DND-41 (cell line): ENCODE measurements around the gene ZAR1.

Source experiments
- ATAC-seq: fragments of 200-7000 bp; cut with Tn5 transposase; 3 replicates; pipeline ENCODE4 v1.9.1; 2021; ENCODE audit warnings: low read depth; ENCODE audit not compliant: insufficient read depth
- DNase-seq: peaks from one replicate; pipeline ENCODE4 v3.0.0-alpha.2; 2020
- H2AFZ ChIP-seq: 2 replicates; pipeline ENCODE4 v1.6.0; 2012; ENCODE audit warnings: low read depth, low read length
- H3K27ac ChIP-seq: 2 replicates; pipeline ENCODE4 v1.5.1; 2012; ENCODE audit warnings: low read length, inconsistent platforms
- H3K27me3 ChIP-seq: fragments of 200-600 bp; sonication (generic); 2 replicates; pipeline ENCODE4 v1.6.0; 2012; ENCODE audit warnings: low read length, mild to moderate bottlenecking, inconsistent platforms; ENCODE audit not compliant: insufficient read depth, poor library complexity
- H3K36me3 ChIP-seq: 2 replicates; pipeline ENCODE4 v1.5.1; 2012; ENCODE audit warnings: low read length, inconsistent platforms; ENCODE audit not compliant: insufficient read depth
- H3K4me1 ChIP-seq: 2 replicates; pipeline ENCODE4 v1.5.1; 2012; ENCODE audit warnings: mild to moderate bottlenecking, low read length; ENCODE audit not compliant: insufficient read depth
- H3K4me2 ChIP-seq: 2 replicates; pipeline ENCODE4 v1.6.0; 2012; ENCODE audit warnings: mild to moderate bottlenecking, moderate library complexity, low read length, inconsistent platforms; ENCODE audit not compliant: insufficient read depth
- H3K4me3 ChIP-seq, 2 experiments: fragments of 200-600 bp in 1 of 2; shearing (Covaris generic) in 1 of 2; 2 replicates each; pipeline ENCODE4 v1.5.1; 2012 to 2016; ENCODE audit warnings: inconsistent platforms in 2 of 2, low read length in 2 of 2, mild to moderate bottlenecking in 2 of 2, low read depth in 1 of 2, moderate library complexity in 1 of 2
- H3K79me2 ChIP-seq: 2 replicates; pipeline ENCODE4 v1.6.0; 2012; ENCODE audit warnings: low read length, inconsistent platforms; ENCODE audit not compliant: insufficient read depth
- H3K9ac ChIP-seq: 2 replicates; pipeline ENCODE4 v1.6.0; 2012; ENCODE audit warnings: low read depth, mild to moderate bottlenecking, inconsistent platforms, low read length, moderate library complexity
- H3K9me3 ChIP-seq: 2 replicates; pipeline ENCODE4 v1.5.1; 2012; ENCODE audit warnings: low read length, moderate library complexity, mild to moderate bottlenecking, inconsistent platforms; ENCODE audit not compliant: insufficient read depth, severe bottlenecking
- H4K20me1 ChIP-seq: 2 replicates; pipeline ENCODE4 v1.6.0; 2012; ENCODE audit warnings: low read length; ENCODE audit not compliant: insufficient read depth
- CTCF ChIP-seq: IDR thresholded peaks from 2 replicates; pipeline ENCODE4 v1.5.1; 2012; ENCODE audit warnings: borderline replicate concordance, low read length, moderate library complexity, mild to moderate bottlenecking; ENCODE audit not compliant: poor library complexity, severe bottlenecking; ENCODE audit errors: extremely low read depth
- EZH2 ChIP-seq: IDR thresholded peaks from 3 replicates; pipeline ENCODE4 v1.6.1; 2012; ENCODE audit warnings: borderline replicate concordance, low read depth, mild to moderate bottlenecking, moderate library complexity, low read length, inconsistent platforms; ENCODE audit not compliant: severe bottlenecking

ZAR1 gene

DNA sequence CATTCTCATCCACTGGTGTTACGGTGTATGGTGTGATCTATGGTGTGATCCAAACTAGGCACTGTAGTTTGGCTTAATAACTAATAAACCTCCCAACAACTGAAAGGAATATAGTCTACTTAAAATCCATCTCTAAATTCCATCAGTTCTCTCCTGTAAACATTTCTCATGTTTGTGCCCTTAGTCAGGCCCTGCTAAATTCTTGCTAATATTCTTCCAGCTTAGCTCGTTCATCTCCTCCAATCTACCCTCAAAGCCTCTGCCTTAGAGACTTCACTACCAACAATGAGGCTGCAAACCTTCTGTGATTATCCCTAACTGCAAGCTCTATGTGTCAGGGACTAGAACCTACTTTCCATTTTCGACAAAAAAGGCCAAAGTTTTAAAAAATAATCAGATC is 28.1 kb downstream of the ZAR1 start:
- ATAC-seq, result no peak
- H3K4me3 ChIP-seq, result no peak overlapping the region
- H3K27ac ChIP-seq, result no peak overlapping the region
- no peaks in the 10 kb centered on the region for H3K79me2 ChIP-seq
- peaks cover 76% of the 10 kb centered on the region for H3K36me3 ChIP-seq
- no peak overlapping the region for H3K4me2 ChIP-seq
- H3K4me1 ChIP-seq, result no peaks in the 10 kb centered on the region
- TF ChIP-seq EZH2, result no peak
- no peak for TF ChIP-seq CTCF
- no peak overlapping the region for H2AFZ ChIP-seq
- H4K20me1 ChIP-seq, result no peaks in the 10 kb centered on the region
- no peaks in the 10 kb centered on the region for H3K27me3 ChIP-seq
- no peak overlapping the region for H3K9ac ChIP-seq
- H3K9me3 ChIP-seq, result no peaks in the 10 kb centered on the region
- no peak for DNase-seq

DNA sequence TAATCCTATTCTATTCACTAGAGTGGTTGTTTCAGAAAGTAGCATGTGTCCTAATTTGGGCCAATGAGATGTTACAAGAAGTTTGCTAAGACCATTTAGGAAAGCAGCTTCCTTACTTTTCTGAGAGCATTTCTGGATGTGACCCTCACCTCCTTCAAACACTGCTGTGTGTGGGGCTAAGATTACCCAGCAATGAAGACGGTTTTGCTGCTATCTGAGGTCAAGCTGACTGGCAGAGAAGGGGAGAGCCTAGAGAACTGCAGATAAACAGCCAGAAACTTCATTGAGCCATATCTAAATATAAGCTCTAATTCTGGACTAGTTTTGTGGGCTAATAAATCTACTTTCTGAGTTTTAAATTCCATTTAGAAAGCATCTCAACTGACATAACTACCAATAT is 36.4 kb downstream of the ZAR1 start:
- DNase-seq (no peak), ATAC-seq (no peak)
- H3K4me3 ChIP-seq, result no peak overlapping the region
- H3K36me3 ChIP-seq, result peaks cover 89% of the 10 kb centered on the region
- no peaks in the 10 kb centered on the region for H3K27me3 ChIP-seq
- H3K4me2 ChIP-seq, result no peak overlapping the region
- H4K20me1 ChIP-seq, result no peaks in the 10 kb centered on the region
- H3K27ac ChIP-seq, result no peak overlapping the region
- no peaks in the 10 kb centered on the region for H3K79me2 ChIP-seq
- TF ChIP-seq EZH2, result no peak
- no peak for TF ChIP-seq CTCF
- H3K9ac ChIP-seq, result no peak overlapping the region
- no peak overlapping the region for H2AFZ ChIP-seq
- no peaks in the 10 kb centered on the region for H3K9me3 ChIP-seq
- no peaks in the 10 kb centered on the region for H3K4me1 ChIP-seq

- Histone ChIP-seq H3K4me2 (no peak overlapping the region), H4K20me1 (no peaks in the 10 kb centered on the region), H2AFZ (no peak overlapping the region), H3K36me3 (peaks cover 82% of the 10 kb centered on the region), H3K9me3 (no peaks in the 10 kb centered on the region), H3K4me3 (no peak overlapping the region), H3K79me2 (no peaks in the 10 kb centered on the region), H3K27ac (no peak overlapping the region), H3K27me3 (no peaks in the 10 kb centered on the region), H3K9ac (no peak overlapping the region), H3K4me1 (no peaks in the 10 kb centered on the region)
- TF ChIP-seq CTCF (no peak), EZH2 (no peak)
- no peak; the same call in 2 of the 3 replicates for ATAC-seq
- no peak for DNase-seq
These were observed 48.3 kb downstream of the ZAR1 start for GRCh38 chr4:48538358-48538757.

- Histone ChIP-seq H3K36me3 (peaks cover 82% of the 10 kb centered on the region), H3K27ac (no peak overlapping the region), H3K79me2 (no peaks in the 10 kb centered on the region), H3K9ac (no peak overlapping the region), H3K9me3 (no peaks in the 10 kb centered on the region), H3K27me3 (no peaks in the 10 kb centered on the region), H3K4me2 (no peak overlapping the region), H3K4me1 (no peaks in the 10 kb centered on the region), H3K4me3 (no peak overlapping the region), H2AFZ (no peak overlapping the region), H4K20me1 (no peaks in the 10 kb centered on the region)
- DNase-seq (no peak), ATAC-seq (no peak)
- TF ChIP-seq EZH2 (no peak), CTCF (no peak)
These were observed 49.5 kb downstream of the ZAR1 start for GRCh38 chr4:48539597-48539996.
